IMR-90 (cell line): ENCODE results near the gene ANKRD53.

Source experiments
- CTCF ChIP-seq: conservative IDR thresholded peaks from 2 replicates; pipeline ENCODE4 v1.5.1; 2012; ENCODE audit warnings: mild to moderate bottlenecking, low read depth, low read length, improper control_type of control experiment
- POLR2A ChIP-seq: IDR thresholded peaks from 2 replicates; pipeline ENCODE4 v1.6.1; 2012; ENCODE audit warnings: mild to moderate bottlenecking, low read depth, low read length
- RFX5 ChIP-seq: IDR thresholded peaks from 2 replicates; pipeline ENCODE4 v1.8.0; 2012; ENCODE audit warnings: low read depth, mild to moderate bottlenecking, low read length, moderate library complexity
- SMC3 ChIP-seq: fragments of 150-350 bp; IDR thresholded peaks from 2 replicates; pipeline ENCODE4 v1.6.1; 2016; ENCODE audit warnings: low read depth, mild to moderate bottlenecking, antibody characterized with exemption, low read length, moderate library complexity
- TF ChIP-seq, protein P1 (sequence below): fragments of 150-350 bp; IDR thresholded peaks from 2 replicates; pipeline ENCODE4 v1.6.1; 2017; ENCODE audit warnings: mild to moderate bottlenecking, antibody characterized with exemption, low read length, low read depth

DNA sequence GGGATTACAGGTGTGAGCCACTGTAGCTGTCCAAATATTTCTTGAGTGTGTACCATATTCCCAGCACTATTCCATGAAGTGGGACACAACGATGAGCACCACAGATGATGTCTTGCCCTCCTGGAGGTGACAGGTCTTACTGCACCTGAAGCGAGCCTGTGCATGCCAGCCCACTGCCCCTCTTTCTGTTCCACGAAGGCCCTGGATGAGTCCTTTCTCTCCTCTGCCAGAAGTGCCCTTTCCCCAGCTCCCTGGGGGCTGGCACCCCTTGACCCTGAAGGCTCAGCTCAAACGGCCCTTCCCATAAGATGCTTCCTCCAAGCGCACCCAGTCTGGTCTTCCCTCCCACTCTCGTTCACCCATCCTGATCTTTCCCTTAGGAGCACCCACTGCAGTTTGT, 37.2 kb upstream of the ANKRD53 start:
- TF ChIP-seq CTCF (no peak), POLR2A (no peak), RFX5 (no peak), SMC3 (no peak)
- TF ChIP-seq, protein P1, sequence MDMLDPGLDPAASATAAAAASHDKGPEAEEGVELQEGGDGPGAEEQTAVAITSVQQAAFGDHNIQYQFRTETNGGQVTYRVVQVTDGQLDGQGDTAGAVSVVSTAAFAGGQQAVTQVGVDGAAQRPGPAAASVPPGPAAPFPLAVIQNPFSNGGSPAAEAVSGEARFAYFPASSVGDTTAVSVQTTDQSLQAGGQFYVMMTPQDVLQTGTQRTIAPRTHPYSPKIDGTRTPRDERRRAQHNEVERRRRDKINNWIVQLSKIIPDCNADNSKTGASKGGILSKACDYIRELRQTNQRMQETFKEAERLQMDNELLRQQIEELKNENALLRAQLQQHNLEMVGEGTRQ = no peak
